Lung microvascular endothelial cell (primary cell): Measurements from ENCODE around the gene ARL14EP. TPM values are rescaled to one million over a fixed set of nuclear protein-coding genes. Genes with fewer than 3 reads are reported as not detected.

Experiments used
- DNase-seq, 2 donors: peaks; one replicate each; pipeline versions ENCODE4 v3.0.0 to v3.0.0-alpha.2; 2010; ENCODE audit warnings: low read depth in 2 of 2
- total RNA-seq: library from RNA; depleted of rRNA; stranded (reverse); fragments of >200 nt; gene quantifications from 2 replicates; pipeline ENCODE4 v1.2.1, GENCODE V29; 2014

Gene ARL14EP
- total RNA-seq: 11.3 and 13.9 TPM in 2 replicates

- peak; percentile 96 to 98 for DNase-seq
These were observed at the start of gene ARL14EP for GRCh38 chr11:30322826-30323710. Gene ARL14EP (plus strand): TSS chr11:30323104. CDS start chr11:30330949, 7,845 bp downstream.

GRCh38 chr11:30277176-30277575 is 45.7 kb upstream of the ARL14EP start:
- no peak for DNase-seq

GRCh38 chr11:30279796-30280195 is 43.1 kb upstream of the ARL14EP start:
- DNase-seq: no peak

GRCh38 chr11:30281476-30282288 is 41.2 kb upstream of the ARL14EP start:
- DNase-seq: no peak

- DNase-seq: no peak
These were observed 40.6 kb upstream of the ARL14EP start for GRCh38 chr11:30282289-30282631.

GRCh38 chr11:30284836-30285235 is 38.1 kb upstream of the ARL14EP start:
- DNase-seq: no peak

GRCh38 chr11:30285416-30286121 is 37.3 kb upstream of the ARL14EP start:
- DNase-seq: no peak

- no peak for DNase-seq
These were observed 31.6 kb upstream of the ARL14EP start for GRCh38 chr11:30291331-30291730.

- DNase-seq: no peak
These were observed 30.4 kb upstream of the ARL14EP start for GRCh38 chr11:30292545-30292944.

- DNase-seq: no peak
These were observed 27.6 kb upstream of the ARL14EP start for GRCh38 chr11:30295178-30295885.

- no peak for DNase-seq
These were observed 18.3 kb upstream of the ARL14EP start for GRCh38 chr11:30304620-30305019.

- DNase-seq: no peak
These were observed 12.3 kb upstream of the ARL14EP start for GRCh38 chr11:30310623-30311022.

- no peak for DNase-seq
These were observed 11.7 kb upstream of the ARL14EP start for GRCh38 chr11:30311189-30311588.

GRCh38 chr11:30312243-30312642 is 10.7 kb upstream of the ARL14EP start:
- no peak for DNase-seq

- DNase-seq: no peak
These were observed 9.3 kb upstream of the ARL14EP start for GRCh38 chr11:30313580-30313979.

- DNase-seq: peak; percentile 11 to 15
These were observed 8.3 kb upstream of the ARL14EP start for GRCh38 chr11:30314625-30315024.

GRCh38 chr11:30316237-30316636 is 6.7 kb upstream of the ARL14EP start:
- DNase-seq: no peak

GRCh38 chr11:30317030-30317429 is 5.9 kb upstream of the ARL14EP start:
- DNase-seq: no peak

GRCh38 chr11:30321321-30321720 is 1.6 kb upstream of the ARL14EP start:
- no peak for DNase-seq

- no peak for DNase-seq
These were observed 713 bp upstream of the ARL14EP start for GRCh38 chr11:30322191-30322590.

GRCh38 chr11:30326114-30326778 is 3.3 kb downstream of the ARL14EP start:
- no peak for DNase-seq
